HG03439 (cell line): ENCODE data around the gene EVA1A.

Experiments used
- ATAC-seq: cut with Tn5 transposase; IDR thresholded peaks from one replicate; pipeline ENCODE4 v1.9.1; 2021; ENCODE audit warnings: mild to moderate bottlenecking, moderate library complexity; ENCODE audit not compliant: unreplicated experiment

Gene EVA1A

DNA sequence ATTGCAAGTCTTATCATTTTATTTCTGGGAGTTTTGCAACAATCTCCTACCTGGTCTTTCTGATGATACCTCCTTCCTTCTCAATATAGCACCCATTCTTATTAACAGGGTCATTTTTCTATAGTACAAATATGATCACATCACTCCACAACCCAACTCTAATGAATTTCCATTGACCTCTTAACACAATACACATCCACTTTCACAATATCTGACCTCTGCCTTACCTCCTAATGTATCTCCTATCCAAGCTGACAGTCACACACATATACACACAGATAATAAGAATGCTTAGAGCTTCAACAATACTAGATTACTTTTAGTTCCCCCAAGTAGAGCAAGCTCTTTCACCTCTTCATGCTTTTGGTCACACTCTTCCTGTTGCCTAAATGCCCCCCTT lies 40.9 kb downstream of the EVA1A start:
- no peak for ATAC-seq

DNA sequence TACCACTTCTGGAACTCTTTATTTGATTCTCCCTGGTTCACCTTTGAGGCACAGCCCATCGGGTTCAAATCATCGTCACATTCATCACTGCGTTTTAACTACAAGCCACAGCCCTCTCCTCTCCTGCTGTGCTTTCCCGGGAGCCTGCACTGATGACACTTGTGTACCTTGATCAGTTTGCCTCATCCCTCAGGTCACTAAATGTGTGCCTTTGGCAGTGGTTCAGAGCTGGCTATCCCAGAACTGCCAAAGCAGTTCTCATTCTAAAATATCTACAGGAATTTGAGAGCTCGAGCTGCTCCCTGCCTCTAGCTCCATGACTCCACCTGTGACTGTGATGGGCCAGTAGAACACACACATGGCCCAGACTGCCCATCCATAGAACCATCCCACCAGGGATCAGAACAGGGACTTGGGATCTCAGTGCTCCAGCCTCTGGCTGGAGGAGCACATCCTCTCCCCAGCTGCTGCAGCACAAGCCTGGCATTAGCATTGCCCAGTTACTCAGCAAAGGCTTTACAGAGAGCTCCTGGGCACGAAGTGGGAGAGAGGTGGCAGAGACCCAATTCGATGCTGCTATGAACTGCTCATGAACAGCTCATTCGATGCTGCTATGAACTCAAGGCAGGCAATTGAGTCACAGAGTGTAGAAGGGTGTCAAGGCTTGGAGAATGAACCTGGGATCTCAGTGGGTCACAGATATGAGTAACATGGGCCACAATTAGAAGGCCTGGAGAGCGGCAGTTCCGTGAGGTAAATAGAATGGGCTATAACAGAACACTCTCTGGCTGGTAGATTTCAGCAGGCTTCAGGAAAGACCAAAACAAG lies 41.9 kb downstream of the EVA1A start:
- no peak for ATAC-seq

DNA sequence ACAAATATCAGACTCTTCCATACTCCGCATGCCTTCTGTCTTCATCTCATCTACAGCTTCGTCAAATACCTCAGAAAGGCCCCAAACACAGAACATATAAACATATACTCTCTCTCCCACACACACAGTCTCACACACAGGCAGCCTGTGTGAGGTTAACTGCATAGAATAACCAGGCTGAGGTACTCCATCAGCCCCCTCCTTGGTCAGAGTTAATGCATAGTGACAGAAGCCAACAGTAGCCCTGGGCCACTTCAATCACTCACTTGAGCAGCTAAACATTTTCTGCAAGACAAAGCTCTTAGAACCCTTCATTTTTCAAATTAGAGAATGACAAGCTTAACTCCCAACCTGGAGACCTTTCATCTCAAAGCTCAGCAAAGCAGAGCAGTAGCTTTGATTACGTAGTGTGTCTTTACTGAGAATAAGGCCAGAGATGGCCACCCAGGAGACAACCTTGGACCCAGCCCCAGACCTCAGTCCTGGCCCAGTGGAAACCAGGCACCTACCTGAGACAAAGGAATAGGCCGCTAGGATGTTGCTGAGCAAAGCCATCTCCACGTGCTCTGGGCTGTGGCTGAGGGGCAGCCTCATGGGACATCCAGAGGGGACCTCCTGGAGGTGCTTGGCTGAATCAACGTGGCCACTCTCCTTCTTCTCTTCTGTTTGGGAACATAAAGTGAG lies 43.0 kb downstream of the EVA1A start:
- ATAC-seq: no peak

DNA sequence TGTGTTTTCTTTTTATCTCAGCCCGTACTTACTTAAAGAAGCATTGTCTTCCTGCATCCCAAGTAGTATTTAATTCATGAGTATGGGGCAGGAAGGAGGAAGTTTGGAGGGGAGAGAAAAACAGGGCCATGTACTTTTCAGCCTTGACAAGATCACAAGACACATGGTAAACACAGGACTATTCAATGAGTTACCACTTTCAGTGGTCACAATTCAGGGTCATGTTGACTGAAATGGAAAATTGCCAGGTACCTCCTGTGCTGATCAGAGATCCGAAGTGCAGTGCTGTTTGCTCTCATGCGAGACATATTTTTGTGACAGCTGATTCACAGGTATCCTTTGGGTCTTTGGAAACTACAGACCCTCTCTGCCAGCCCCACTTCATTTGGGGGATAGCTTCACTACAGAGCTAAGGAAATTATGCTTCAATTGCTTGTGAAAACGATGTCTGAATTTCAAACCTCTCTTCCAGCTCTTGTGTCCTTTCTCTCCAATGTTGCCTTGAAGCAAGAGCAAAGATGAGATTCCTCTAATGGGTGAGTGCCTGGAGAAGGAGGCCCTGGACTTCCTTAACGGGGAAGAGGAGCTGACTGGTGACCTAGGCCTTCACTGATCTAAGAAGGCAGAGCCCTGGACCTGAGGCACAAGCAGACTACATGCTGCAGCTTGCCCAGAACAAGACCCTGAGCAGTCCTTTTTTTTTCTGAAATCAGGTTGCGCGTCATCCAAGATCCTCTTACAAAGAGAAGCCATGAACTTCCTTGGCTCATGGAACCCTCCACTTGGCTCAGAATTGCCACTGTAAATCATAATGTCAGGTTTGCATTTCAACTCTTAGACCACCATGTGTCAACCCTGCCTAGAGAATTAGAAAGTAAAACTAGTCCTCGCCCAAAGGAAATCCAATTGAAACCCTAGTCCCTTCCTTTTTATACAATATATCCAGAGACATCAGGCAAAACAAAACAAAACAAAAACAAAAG lies 44.1 kb downstream of the EVA1A start:
- ATAC-seq: no peak

DNA sequence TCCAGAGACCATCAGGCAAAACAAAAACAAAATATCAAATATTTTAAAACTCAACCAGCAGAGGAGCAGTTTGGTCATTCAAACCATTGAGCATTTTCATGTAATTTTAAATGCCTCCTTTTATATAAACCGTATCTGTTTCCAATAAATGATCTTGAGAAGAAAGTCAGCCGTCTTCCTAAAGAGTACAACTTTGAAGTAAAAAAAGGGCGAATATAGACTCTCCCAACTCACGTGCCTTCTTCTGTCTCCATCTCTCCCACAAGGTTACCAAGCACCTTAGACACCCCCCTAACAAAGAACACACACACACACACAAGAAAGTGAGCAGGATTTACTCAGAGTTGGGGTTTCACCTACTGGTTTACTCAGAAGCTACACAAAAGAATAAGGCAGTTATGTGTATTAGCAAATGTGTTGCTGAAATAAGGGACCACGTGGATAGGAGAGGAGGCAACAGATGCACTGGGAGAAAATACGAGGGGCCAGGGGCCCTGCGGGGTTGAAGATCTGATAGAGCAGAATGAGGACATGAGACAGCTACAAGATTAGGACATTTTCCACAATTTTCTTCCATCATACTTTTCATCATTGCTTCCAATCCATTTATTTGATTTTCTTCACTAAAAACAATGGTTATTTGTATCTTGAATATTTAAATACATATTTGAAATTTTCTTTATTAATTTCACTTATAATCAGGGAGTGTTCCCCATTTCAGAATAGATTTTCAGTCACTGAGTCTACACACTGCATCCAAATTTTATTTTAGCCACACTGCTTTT lies 45.0 kb downstream of the EVA1A start:
- no peak for ATAC-seq

DNA sequence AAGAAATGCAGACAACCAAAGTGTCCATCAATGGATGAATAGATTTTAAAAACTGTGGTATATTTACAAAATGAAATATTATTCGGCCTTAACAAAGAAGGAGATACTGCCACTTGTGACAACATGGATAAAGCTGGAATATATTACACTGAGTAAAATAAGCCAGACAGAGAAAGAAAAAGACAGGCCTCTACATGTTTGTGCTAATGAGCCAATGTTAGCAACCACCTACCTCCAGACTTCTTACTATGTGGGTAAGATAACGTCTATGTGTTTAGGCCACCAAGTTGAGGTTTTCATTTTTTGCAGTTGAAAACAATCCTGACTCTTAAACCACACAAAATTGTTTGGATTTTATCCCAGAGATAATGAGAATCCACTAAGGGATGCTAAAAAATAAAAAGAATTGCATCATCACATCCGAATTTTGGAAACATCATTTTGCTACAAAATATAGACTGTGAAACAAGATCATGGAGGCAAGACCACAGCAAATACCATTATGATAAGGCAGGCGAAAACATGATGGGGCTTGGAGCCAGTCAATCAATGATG lies 47.0 kb downstream of the EVA1A start:
- no peak for ATAC-seq

DNA sequence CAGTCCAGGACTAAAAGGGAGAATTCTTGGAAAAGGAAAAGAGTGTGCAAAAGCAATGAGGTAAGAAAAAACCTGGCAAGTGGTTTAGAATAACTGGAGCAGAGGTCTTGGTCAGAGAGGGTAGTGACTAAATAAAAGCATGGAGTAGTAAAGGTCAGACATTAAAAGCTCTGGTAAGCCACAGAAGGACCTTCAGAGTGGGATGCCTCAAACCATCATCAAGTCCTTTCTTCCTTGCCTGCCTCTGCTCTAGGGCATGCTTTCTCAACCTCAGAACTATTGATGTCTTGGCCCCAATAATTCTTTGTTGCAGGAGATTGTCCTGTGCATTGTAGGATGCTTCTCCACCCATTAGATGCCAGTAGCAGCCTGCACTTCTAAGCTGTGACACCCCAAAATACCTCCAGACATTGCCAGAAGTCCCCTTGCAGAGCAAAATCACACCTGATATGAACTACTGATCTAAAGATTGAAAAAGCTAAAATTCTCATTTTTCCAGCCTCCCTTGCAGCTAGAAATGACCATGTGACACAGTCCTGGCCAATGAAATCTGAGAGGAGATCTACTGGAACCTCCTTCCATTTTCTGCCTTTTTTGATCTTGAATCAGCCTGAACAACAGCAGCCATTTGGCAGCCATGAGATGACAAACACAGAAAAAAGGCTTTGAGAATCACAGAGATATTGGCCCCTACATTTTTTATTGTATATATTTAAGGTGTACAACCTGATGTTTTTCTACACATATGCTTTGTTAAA lies 48.1 kb downstream of the EVA1A start:
- ATAC-seq: no peak

DNA sequence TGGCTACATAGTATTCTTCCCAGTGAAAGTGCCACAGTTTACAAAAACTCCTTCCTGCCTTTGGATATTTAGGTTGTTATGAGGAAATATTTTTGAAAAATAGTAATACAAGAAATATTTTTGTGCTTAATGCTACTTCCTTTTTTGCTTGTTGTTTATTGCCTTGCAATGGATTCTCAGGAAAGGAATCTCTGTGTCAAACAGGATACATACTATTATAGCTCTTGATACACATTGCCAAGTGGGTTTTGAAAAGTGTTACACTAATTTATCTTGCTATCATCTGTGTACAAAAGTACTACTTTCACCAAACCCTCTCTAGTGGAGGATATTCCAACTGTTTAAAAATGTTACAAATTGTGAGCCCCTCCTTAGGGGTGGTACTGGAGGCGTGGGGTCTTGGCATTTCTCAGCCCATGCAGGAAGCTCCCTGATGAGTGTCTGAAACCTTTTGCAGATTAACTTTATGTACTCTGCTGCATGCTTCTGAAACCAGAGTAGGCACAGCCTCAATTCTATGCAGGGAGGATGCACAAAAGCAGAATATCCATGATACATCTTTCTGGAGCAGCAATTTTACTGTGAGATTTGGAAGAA lies 54.5 kb downstream of the EVA1A start:
- no peak for ATAC-seq

DNA sequence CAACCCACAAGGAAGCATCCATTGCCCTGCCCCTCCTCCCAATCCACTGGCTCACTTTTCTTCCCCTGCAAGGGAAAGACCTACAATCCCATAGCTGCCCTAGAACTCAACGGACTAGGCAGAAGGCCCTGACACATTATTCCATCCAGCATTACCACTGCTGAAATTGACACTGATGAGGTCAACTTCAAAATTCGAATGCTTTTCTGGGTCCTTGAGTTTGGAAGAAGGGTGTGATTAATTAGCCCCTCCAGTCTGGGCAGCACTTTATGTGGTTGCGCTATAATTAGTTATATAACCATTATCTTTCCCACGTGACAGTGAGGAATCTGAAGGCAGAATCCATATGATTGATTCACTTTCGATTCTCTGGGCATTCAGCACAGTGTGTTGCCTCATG lies 55.7 kb downstream of the EVA1A start:
- ATAC-seq: no peak

DNA sequence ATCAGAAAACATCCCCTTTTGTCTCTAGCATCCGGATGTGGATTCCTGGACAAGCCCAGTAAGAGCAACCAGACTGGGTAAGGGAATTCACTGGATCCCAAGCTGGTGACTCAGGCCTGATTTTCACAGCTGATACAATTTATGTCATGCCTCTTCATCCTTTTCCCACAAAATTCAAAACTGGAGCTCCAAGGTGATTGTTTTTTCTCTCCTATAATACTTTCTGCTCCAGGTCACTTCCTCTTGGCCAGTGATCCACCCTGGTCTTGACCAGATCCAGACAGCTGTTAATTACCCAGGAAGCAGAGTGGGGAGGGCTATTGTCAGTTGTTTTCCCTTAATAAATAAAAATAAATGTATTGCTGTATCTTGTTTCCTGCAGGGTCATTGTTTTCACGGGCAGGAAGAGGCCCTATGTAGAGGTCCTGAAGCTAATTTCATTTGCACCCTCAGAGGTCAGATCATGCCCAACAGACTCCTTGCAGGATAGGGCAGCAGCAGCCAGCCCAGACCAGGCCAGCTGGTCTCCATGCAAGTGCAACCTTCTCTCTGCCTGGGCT lies 57.6 kb downstream of the EVA1A start:
- no peak for ATAC-seq

DNA sequence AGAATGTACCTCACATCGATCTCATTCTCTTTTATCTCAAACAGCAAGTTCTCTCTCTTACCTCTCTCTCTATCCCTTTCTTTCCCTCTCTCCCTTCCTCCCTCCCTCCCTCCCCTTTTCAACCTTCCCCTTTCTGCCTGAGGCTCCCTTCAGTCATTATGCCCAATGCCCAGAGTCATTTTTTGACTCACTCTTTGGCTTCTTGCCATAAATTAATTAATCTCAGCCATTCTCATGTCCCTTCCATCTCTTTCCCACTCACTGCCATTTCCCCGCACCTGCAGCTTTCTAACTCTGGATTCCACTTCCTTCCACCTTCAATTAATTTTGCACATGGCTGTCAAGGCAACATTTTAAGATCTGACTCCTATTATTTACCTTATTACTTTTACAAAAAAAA lies 60.1 kb downstream of the EVA1A start:
- no peak for ATAC-seq

DNA sequence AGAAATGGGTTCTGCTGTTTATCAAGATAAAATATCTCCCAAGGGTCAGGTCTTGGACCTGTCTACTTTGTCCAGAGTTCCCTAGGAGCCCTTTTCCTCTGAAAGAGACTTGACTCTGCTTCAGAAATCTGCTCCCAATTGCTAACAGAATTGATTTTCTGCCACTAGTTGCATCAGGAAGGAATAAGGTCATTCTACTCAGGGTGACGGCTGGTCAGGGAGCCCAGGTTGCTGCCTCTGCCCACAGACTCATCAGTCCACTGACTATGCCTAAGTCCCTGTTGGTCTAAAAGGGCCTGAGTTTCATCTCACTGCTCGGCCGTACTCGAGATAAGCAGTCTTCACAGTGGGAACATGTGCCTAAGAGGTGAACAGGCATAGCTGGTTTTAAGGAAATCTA lies 61.2 kb downstream of the EVA1A start:
- no peak for ATAC-seq

DNA sequence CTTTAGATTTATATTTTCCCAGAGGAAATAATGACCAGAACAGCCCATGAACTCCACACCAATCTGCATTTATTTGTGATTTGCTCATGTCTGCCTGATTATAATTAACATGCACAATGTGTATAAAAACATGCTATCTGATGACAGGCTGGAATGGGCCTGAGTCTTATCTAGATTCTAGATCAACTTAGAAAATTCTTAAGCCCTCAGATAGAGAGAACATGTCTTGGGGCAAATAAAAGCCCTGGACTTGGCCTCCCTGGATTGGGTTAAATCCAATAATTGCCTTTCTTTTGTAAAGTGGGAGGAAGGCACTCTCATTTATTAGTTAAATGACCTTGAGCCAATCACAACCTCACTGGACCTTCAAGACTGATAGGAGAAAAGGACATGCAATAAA lies 61.8 kb downstream of the EVA1A start:
- no peak for ATAC-seq

DNA sequence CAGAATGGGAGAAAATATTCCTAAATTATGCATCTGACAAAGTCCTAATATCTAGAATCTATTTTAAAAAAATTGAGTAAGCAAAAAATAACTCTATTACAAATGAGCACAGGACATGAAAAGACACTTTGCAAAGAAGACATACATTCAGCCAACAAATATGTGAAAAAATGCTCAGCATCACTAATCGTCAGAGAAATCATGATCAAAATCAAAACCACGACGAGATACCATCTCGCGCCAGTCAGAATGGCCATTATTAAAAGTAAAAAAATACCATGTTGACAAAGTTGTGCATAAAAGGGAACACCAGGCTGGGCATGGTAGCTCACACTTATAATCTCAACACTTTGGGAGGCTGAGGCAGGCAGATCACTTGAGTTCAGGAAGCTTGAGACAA lies 63.5 kb downstream of the EVA1A start:
- ATAC-seq: no peak

DNA sequence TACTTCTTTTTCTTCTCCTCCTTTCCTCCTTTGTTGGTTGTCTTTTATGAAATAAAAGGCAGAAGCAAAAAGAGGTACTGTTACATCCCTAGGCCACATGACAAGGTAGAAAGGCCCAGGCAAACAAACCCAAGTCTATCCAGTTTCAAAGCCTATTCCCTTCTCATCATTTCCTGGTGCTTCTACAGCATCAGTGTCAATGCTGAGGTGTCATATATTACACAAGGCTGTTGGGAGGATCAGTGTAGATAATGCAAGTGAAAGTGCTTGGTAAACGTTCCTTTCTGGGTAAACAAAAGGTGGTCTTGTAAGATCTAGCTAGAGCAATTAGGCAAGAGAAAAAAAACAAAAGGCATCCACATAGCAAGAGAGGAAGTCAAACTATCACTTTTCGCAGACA lies 64.9 kb downstream of the EVA1A start:
- no peak for ATAC-seq

DNA sequence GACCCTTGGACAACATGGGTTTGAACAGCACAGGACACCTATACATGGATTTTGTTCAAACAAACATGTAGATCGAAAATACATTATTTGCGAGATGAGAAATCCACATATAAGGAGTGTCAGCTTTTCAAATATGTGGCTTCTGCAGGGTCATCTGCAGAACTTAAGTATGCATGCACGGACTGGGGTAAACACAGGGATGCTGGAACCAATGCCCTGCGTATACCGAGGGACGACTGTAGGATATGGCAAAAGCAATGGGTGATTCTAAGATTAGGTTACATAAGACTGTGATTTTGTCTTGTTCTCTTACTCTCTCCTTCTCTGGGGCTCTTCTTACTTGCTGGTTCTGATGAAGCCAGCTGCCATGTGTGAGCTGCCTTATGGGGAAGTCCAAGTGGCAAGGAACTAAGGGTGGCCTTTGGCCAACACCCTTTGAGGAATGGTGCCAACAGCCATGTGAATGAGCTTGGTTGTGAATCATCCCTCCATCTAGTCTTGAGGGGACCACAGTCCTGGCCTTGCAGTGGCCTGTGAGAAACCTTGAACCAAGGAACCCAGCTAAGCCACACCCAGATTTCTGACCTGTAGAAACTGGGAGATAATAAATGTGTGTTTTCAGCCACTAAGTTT lies 66.5 kb downstream of the EVA1A start:
- no peak for ATAC-seq

DNA sequence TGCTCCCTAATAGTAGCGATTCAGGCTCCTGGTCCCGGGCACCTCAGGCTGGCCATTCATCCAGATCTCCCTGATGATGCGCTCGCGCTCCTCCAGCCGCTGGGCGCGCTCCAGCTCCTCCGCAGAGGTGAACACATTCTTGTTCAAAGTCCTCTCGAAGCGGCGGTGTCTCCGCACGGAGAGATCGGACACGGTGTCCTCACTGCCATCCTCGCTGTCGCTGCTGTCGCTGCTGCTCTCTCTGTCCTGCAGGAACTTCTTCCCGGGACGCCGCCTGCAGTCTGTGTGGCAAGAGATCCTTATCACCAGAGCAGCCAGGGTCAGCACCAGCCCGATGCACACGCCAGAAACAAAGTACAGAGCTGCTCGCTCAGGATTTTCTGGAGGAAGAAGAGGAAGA lies 67.5 kb downstream of the EVA1A start:
- no peak for ATAC-seq

DNA sequence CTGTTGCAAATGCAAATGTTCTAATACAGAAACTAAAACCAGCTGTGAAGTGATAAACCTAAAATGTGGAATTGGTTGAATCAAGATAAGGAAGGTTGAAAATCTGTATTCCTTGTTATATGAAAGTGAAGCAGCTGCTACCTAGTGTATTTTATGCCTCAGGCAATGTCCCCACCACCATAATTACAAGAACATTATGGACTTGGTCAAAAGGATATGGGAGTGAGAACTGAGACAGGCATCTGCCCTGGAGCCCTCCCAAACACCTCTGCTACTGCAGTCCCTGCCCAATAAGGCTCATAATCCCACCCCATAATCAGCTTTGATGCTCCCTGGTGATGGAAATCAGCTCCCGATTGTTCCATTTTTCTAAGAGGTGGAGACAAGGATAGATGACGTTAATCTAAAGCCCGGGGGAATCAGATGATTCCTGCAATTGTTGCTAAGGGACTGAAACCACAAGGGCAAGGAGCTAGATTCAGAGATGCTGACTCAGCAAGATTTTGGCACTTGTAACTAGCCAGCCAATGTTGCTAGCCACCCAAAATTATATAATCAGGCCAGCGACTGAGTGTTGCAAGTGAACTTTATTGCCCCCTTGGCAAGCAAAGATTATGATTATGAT lies 69.5 kb downstream of the EVA1A start:
- ATAC-seq: no peak
